Upper lobe of right lung (tissue), 1 donor: ENCODE results near the gene TOM1L2. TPM values are rescaled to one million over a fixed set of nuclear protein-coding genes. Genes with fewer than 3 reads are reported as not detected.
"Not testable (repeated sequence)": the region's sequence is repeated elsewhere in the genome, so short reads cannot be mapped to it uniquely, and the experiment has no call there.

Experiments used
- ATAC-seq: fragments of 200-7000 bp; cut with Tn5 transposase; one replicate; pipeline ENCODE4 v1.9.1; 2020; ENCODE audit warnings: mild to moderate bottlenecking, moderate library complexity
- DNase-seq: peaks from one replicate; pipeline ENCODE4 v3.0.0-alpha.2; 2020
- H3K27ac ChIP-seq: fragments of 200-600 bp; one replicate; pipeline ENCODE4 v1.8.0; 2022
- H3K27me3 ChIP-seq: fragments of 200-600 bp; one replicate; pipeline ENCODE4 v1.8.0; 2022; ENCODE audit warnings: mild to moderate bottlenecking
- H3K36me3 ChIP-seq: fragments of 200-600 bp; one replicate; pipeline ENCODE4 v1.8.0; 2022
- H3K4me1 ChIP-seq: fragments of 200-600 bp; one replicate; pipeline ENCODE4 v1.8.0; 2022
- H3K4me3 ChIP-seq: fragments of 200-600 bp; one replicate; pipeline ENCODE4 v1.8.0; 2022; ENCODE audit warnings: mild to moderate bottlenecking
- H3K9me3 ChIP-seq: fragments of 200-600 bp; one replicate; pipeline ENCODE4 v1.8.0; 2022
- CTCF ChIP-seq: fragments of 200-600 bp; IDR thresholded peaks from one replicate; pipeline ENCODE4 v1.8.0; 2022; ENCODE audit warnings: antibody characterized with exemption
- intact Hi-C: fragments of 100-400 bp; cut with DNase I; formaldehyde crosslinking; loops from one replicate; pipeline ENCODE4 v1.11.0; 2022
- total RNA-seq: library from RNA; stranded (reverse); fragmentation: NEBNext Ultra II Directional; extraction: Animal tissue kit (Norgen Biotek cat#: 25700); gene quantifications from one replicate; pipeline ENCODE4 v1.2.1, GENCODE V29; 2021
- donor health status: DM: no; HTN: yes; CAD: no; lungs with severe emphysema.

TOM1L2 gene
- total RNA-seq, 1 donor from 2014 or later, result 76.7 TPM

- no peaks in the 10 kb centered on the region for H3K9me3 ChIP-seq
- no peaks in the 10 kb centered on the region for H3K27me3 ChIP-seq
- no peak for ATAC-seq
- H3K4me3 ChIP-seq, result no peak overlapping the region
- TF ChIP-seq CTCF, result no peak
- H3K36me3 ChIP-seq, result no peaks in the 10 kb centered on the region
- no peak for DNase-seq
- no peak overlapping the region for H3K27ac ChIP-seq
- H3K4me1 ChIP-seq, result no peaks in the 10 kb centered on the region
- intact Hi-C loops, result no loop called here
Observed at GRCh38 chr17:18004345-18004744, 32.1 kb upstream of the TOM1L2 start.

GRCh38 chr17:18002171-18002570, 30.0 kb upstream of the TOM1L2 start:
- no peaks in the 10 kb centered on the region for H3K36me3 ChIP-seq
- no peaks in the 10 kb centered on the region for H3K27me3 ChIP-seq
- ATAC-seq (no peak), DNase-seq (no peak)
- no peaks in the 10 kb centered on the region for H3K9me3 ChIP-seq
- no peak for TF ChIP-seq CTCF
- no peak overlapping the region for H3K27ac ChIP-seq
- H3K4me1 ChIP-seq, result no peaks in the 10 kb centered on the region
- intact Hi-C loops, result no loop called here
- H3K4me3 ChIP-seq, result no peak overlapping the region

GRCh38 chr17:18000030-18000408, 27.8 kb upstream of the TOM1L2 start:
- no peak for TF ChIP-seq CTCF
- ATAC-seq (no peak), DNase-seq (no peak)
- H3K27me3 ChIP-seq, result no peaks in the 10 kb centered on the region
- H3K9me3 ChIP-seq, result no peaks in the 10 kb centered on the region
- no peak overlapping the region for H3K4me3 ChIP-seq
- no peaks in the 10 kb centered on the region for H3K36me3 ChIP-seq
- intact Hi-C loops, result no loop called here
- H3K27ac ChIP-seq, result no peak overlapping the region
- H3K4me1 ChIP-seq, result no peaks in the 10 kb centered on the region

- DNase-seq (no peak), ATAC-seq (no peak)
- Histone ChIP-seq H3K9me3 (no peaks in the 10 kb centered on the region), H3K27me3 (no peaks in the 10 kb centered on the region), H3K4me1 (no peaks in the 10 kb centered on the region), H3K36me3 (no peaks in the 10 kb centered on the region), H3K4me3 (no peak overlapping the region), H3K27ac (no peak overlapping the region)
- intact Hi-C loops, result no loop called here
- TF ChIP-seq CTCF, result no peak
Observed at GRCh38 chr17:17999364-18000029, 27.3 kb upstream of the TOM1L2 start.

- H3K4me3 ChIP-seq, result no peak overlapping the region
- intact Hi-C loops, result no loop called here
- H3K4me1 ChIP-seq, result no peaks in the 10 kb centered on the region
- no peaks in the 10 kb centered on the region for H3K36me3 ChIP-seq
- no peaks in the 10 kb centered on the region for H3K27me3 ChIP-seq
- ATAC-seq (no peak), DNase-seq (no peak)
- TF ChIP-seq CTCF, result no peak
- no peak overlapping the region for H3K27ac ChIP-seq
- H3K9me3 ChIP-seq, result no peaks in the 10 kb centered on the region
Observed at GRCh38 chr17:17998934-17999333, 26.7 kb upstream of the TOM1L2 start.

GRCh38 chr17:17995887-17996286, 23.7 kb upstream of the TOM1L2 start:
- DNase-seq, intact Hi-C loops, H3K4me1 ChIP-seq, H3K27ac ChIP-seq, H3K36me3 ChIP-seq, H3K9me3 ChIP-seq, ATAC-seq, H3K4me3 ChIP-seq, H3K27me3 ChIP-seq: not testable (repeated sequence)
